HG03354 (cell line): Measurements from ENCODE around the gene ZNF446.
"Not testable (repeated sequence)": the region's sequence is repeated elsewhere in the genome, so short reads cannot be mapped to it uniquely, and the experiment has no call there.

Experiments used
- ATAC-seq: cut with Tn5 transposase; IDR thresholded peaks from one replicate; pipeline ENCODE4 v1.9.1; 2021; ENCODE audit warnings: mild to moderate bottlenecking; ENCODE audit not compliant: unreplicated experiment, poor library complexity, severe bottlenecking

ZNF446 gene

DNA sequence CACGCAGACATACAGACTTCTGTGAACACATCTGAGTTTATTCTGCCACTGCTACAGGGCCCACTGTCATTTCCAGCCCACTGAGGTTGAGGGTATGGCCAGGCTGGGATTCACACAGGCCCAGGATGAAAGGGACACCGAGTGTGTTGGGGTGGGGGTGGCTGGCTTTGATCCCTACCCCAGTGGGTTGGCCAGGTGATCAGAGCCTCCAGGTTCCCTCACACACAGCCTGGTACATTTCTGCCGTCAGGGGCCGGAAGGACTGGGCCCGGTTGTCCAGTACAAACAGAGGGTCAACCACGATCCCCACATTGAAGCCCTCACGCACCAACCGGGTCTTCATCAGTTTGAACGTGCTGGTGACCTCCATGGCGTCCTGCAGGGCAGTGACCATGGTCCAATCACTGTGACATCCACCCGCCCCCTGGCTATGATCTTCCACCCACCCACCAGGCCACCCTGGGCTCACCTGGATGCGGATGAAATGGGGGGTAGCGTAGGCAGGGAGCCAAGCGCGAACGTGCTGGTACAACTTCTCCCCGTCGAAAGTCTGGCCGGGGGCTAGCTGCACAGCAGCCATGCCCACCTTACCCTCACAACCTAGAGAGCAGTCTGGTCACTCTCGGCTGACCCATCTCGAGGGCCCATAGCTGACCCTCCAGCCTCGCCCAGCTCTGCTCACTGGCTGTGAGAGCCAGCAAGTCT, 22.3 kb downstream of the ZNF446 start:
- ATAC-seq, result no peak

DNA sequence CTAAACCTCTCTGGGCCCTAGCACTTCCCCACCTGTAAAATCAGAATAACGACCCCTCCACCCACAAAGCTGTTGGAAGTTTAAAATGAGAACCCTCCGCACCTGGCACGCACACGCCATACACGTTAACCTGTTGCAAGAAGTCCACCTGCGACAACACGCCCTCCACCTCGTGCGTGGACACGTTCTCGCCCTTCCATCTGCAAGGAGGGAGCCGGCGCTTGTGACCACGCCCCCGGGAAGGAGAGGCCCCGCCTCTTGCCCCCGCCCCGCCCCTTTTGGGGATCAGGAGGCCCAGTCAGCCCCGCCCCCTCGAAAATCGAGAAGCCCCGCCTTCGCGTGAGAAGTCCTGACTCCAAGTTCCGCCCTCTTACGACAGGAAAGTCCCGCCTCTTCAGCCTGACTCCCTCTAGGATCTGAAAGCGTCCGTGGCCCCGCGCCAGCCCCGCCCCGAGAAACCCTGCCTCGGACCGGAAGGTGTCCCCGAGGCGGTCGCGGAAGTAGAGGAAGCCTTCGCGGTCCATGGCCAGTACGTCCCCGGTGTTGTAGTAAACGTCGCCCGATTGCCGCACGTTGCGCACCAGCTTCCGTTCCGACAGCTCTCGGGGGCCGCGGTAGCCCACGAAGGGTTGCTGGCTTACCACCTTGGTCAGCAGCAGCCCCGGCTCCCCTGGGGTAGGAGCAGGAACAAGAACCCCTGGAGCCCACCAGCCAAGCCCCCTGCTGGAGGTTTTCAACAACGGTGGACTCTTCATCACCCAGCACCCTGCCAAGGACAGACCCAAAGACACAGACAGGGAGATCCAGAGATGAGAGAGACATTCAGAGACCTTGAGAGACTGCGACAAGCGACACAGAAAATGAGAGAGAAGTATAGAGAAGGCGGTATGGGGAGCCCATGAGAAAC, 23.1 kb downstream of the ZNF446 start:
- peak; percentile 86 for ATAC-seq

DNA sequence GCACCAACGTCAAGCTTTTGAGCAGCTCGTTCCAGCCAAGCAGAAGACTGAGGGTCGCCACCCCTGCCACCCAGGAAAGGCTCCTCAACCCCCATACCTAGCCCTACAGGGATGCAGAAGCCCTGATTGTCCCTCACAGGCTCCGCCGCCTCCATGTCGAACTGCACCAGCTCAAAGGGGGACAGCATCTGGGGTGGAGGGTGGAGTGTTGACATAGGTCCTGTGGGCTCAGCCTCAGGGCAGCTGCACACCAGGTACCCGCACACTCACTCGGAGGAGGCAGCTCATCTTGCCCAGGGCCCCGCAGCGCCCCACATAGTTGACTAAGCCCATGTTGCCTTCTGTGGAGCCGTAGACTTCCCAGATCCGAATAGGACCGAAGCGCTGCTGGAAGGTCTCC, 24.1 kb downstream of the ZNF446 start:
- ATAC-seq, result no peak

DNA sequence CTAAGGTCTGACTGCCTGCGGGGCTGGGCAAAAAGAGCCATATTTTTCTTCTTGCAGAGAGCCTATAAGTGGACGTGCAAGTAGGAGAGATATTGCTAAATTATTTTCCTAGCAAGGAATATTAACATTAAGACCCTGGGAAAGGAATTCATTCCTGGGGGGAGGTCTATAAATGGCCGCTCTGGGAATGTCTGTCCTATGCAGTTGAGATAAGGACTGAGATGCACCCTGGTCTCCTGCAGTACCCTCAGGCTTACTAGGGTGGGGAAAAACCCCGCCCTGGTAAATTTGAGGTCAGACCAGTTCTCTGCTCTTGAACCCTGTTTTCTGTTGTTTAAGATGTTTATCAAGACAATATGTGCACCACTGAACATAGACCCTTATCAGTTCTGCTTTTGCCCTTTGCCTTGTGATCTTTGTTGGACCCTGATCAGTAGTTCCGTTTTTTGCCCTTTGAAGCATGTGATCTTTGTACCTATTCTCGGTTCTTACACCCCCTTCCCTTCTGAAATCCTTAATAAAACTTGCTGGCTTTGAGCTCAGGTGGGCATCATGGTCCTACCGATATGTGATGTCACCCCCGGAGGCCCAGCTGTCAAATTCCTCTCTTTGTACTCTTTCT, 31.6 kb downstream of the ZNF446 start:
- not testable (repeated sequence) for ATAC-seq

DNA sequence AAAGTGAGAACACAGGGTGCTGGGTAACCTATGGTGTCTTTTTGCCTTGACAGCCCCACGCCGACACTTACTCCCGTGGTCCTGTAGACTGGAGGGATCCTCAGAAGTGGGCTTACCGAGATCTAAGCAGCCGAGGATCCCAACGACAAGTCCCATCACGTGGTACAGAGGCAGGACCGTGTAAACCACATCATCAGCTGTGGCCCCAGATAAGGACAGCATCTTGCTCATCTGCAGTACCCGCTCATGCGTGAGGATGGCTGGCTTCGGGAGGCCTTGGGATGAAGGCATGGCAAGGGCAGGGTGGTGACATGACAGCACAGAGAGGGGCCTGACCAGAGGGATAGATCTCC, 33.6 kb downstream of the ZNF446 start:
- no peak for ATAC-seq

DNA sequence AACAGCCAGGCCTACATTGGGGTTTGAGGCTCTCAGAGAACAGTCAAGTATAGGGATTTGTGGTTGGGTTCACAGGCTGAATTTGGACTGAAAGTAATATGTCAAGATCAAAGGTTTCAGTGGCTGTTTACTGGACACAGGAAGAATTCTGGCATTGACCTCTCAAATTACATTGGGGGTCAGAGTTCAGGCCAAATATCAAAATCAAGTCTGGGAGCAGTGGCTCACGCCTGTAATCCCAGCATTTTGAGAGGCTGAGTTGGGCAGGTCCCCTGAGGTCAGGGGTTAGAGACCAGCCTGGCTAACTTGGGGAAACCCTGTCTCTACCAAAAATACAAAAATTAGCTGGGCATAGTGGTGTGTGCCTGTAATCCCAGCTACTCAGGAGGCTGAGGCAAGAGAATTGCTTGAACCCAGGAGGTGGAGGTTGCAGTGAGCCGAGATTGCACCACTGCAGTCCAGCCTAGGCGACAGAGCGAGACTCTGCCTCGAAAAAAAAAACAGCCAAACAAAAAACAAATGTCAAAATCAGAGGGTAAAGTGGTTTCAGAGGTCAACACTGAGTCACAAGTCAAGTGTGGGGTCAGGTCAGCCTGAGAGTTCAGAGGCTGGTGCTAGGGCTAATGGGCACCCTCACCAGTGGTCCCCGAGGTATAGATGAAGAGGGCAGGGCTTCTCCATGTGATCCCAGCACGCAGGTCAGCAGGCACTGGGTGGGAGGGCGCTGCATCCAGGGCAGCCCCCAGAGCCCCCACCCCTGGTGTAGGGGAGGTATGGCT, 34.1 kb downstream of the ZNF446 start:
- no peak for ATAC-seq

DNA sequence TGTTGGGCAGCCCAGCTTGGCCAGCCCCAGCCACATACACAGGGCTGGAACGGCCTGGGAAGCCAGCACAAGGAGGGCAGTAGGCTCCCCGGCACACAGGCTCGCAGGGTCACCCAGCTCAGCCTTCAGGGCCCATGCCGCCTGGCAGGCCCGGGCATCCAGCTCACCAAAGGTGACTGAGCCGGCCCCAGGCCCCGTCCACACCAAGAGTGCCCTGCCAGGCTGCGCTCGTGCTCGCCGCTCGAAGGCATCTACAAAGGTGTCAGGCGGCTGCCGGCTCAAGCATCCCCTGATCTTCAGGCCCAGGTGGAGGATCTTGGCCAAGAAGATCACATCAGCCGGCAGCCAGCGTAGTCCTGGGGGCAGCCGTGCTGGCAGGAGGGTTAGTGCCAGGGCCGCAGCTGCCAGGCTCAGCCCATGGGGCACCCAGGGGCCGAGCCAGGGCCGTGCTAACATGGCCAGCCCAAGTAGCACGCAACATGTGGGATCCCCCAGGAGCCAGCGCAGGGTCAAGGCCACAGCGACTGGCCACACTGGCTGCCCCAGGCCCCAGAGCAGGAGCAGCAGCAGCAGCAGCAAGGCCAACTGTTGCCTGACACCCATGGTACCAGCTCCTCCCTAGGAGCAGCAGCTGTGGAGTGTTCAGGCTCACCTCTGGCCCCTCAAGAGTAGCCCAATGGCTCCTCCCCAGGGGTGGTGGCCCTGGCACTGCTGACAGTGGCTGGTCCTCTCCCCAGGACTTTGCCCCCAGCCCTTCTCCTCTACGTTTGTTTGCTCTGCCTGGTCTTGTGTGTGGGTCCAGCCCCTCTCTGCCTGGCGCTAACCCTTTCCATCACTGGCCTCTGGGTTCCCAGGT, 35.4 kb downstream of the ZNF446 start, which contains the start of gene SLC27A5:
SLC27A5 (minus strand) TSS at position 640 of the 856 bp plus-strand sequence; CDS start at position 603, 37 bp downstream.
- no peak for ATAC-seq

DNA sequence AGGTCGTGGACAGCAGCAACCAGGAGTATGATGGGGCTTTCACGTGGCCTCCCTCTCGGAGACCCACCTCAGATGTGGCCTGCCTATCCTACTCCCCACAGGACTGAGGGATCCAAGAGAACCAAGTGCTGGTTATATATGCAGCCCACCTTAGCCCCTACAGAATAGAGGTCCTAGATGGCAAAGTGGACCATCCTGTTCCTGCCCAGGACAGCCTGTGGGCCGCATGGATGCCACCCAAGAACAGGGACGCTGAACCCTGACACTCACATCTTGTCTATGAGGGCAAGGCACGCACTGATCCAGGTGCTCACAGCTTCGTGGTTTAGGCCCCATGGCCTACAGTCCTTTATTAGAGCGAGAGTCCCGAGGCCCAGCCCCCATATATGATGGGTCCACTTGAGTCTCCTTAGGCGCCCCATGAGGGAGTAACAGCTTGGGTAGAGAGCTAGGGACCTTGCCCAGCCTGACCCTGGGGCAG, 37.1 kb downstream of the ZNF446 start:
- no peak for ATAC-seq

DNA sequence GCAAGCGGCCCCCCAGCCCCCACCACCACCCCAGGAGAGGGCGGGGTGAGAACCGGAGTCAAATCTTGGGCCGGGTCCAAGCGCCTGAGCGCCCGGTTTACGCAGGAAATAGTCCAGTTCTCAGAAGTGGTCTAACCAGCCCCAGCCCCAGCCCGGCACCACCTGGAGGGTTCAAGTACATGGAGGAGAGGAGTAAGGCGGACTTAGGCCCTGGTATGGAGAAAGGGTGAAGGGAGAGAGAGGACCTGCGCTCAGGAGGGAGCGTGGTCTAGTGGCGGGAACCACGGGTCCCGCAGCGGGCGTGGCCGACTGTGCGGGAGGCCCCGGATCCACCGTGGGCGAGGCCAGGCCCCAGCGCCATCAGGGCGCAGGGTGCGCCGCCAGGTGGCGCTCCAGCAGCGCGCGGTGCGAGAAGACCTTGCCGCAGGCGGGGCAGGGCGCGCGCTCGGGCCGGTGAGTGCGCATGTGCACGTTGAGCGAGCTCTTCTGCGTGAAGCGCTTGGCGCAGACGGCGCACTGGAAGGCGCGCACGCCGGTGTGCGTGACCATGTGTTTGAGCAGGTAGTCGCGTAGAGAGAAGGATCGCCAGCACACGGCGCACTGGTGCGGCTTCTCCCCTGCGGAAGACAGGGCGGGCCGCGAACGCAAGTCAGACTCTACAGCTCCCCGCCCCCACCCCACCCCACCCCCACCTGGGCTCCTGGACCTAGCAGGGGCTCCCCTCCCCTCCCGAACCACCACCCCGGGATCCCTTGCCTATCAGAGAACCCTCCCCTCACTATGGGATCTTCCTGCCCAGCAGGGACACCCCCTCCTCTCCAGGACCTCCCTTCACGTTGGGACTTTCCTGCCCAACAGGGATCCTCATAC, 37.8 kb downstream of the ZNF446 start:
- peak; percentile 79 for ATAC-seq

DNA sequence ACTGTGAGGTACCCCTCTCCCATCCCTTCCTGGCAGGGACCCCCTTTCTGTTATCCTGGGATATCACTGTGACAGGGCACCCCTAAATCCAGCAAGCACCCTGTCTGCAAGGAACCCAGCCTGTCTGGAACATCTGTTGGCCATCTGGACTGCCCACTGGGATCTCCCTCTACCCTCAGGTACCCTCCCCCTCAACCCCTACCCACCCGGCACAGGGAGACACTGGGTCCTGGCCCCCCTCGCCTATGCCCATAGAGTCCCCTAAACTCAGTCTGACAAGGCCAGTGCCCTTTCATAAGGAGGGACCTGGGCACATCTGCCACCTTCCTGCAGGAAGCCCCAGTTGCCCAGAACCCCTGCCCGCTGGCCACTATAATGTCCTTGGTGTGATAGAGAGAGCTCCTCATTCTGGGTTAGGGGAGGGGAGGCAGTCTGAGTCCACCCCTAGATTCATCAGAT, 38.4 kb downstream of the ZNF446 start:
- no peak for ATAC-seq

DNA sequence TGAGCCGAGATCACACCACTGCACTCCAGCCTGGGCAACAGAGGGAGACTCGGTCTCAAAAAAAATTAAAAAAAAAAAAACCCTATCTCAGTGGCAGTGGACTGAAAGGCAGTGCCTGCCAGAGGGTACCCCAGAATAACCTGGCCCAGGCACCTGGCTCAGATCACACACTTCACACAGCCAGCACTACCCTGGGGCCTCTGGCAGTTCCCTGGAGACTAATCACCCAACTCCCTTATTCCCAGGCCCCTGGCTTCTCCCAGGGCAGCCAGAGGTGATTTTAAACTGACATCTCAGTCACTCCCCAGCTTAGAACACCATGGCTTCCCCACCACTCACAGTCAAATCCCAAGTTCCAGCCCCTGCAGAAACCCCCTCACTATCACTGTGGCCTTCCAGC, 39.1 kb downstream of the ZNF446 start:
- no peak for ATAC-seq

DNA sequence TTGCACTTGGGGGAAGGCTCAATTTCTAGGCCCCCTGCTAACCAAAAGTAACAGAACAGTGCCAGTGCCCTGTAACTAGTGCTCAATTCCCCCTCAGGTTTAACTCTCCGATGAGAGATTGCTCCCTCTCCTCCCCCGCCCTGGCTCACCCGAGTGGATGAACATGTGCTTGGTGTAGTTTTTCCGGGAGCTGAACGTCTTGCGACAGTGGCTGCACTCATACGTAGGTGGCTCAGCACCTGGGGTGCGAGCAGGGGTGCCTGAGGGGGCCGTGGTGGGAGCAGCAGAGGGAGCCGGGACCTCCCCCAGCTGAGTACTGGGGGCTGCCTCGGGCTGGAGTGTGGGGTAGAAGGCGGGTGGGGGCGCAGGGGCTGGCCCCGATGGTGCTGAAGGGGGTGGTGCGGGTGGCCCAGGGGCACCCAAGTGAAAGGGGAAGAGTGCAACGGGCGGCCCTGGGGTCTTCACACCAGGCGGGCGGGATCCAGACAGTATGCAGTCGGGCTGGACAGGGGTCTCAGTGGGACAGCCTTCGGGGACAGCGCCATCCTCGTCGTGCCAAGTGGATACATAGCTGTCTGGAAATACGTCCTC, 40.2 kb downstream of the ZNF446 start:
- no peak for ATAC-seq

DNA sequence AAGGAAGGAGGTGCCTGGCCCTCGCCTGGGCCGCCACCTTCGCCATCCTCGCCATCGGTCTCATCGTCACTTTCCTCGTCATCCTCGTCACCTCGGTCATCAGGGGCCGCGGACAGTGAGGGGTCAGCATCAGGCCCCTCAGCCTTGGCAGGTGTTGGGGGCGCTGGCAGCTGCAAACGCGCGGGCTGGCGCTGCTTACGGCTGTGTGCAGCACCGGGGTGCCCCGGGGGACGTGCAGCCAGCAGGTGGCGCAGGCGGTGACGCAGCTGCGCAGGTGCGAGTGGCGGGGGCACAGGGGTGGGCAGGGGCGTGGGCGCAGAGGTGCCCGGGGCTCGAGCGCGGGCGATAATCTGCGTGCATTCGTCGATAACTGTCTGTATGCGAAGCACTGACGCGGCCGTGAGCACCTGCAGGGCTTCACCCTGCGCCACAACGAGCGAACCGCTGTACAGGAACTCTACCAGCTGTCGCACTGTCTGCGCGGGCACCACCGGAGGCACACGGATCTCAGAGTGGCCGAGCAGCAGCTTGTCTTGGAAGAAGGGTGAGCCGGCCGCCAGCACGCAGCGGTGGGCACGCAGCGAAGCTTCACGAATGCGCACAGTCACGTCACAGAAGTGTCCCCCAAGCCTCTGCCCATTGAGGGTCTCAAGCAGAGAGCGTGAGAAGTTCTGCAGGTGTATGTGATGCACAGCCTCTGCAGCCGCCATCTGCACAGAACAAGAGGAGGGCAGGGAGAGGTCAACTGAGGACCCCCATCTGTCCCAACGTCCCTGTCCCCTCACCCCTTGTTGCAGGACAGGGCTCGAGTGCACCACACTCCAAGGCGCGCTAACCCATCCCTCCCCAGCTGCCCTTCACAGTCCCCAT, 41.0 kb downstream of the ZNF446 start:
- ATAC-seq, result no peak

DNA sequence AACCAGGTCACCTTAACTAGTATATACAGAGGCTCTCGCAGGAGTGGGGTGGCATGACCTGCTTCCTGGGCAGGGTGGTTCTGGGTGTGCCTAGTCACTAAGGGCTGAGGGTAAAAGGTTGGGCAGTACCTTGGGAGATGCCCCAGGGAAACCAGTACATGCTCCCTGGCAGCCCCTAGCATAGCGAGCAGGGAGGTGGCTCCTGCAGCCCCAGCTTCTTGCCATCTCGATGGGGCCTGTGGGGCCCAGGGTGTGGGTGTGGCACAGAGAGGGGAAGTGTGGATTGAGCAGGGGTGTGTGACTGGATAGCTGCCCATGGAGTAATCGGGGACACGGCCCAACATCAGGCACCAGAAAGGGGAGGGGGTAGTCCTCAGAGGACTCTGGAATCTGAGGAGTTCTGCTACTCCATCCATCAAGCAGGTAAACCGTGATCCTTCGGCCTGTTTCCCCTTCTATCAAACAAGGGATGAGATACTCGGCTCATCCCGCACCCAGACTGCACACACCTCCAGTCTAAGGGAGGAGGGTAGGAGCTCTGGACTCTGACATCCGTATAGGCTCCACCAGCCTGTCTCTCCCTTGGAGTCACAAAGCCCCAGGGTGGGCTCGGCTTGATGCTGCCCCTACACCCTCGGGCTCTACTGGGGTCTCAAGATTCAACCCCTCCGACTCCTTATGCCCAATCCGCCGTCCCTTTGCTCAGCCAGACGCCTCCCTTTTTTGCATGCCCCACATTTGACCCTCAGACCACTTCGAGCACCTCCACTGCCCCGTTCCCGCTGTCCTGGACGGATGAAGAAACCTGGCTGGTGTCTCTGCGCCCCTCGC, 42.3 kb downstream of the ZNF446 start:
- no peak for ATAC-seq

DNA sequence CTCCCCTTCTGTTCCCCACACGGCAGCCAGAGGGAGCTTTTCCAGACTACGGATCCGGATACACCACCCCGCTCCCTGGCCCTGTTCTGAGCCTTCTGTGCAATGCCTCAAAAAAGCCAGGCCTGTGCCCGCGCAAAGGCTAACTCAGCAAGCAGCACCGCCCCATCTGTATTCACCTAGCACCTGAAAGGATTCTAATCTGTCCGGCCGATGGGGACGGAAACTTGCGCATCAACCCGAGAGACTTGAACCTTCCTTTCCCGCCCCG, 42.9 kb downstream of the ZNF446 start:
- peak; percentile 12 for ATAC-seq
